Stomach (tissue), 9 donors: Measurements from ENCODE around the gene TMC5. TPM values are rescaled to one million over a fixed set of nuclear protein-coding genes. Genes with fewer than 3 reads are reported as not detected.
A peak's percentile ranks its signal among the peaks of the same experiment; 100 is the strongest.

ENCODE experiments used
- DNase-seq, 2 donors: peaks; one replicate each; pipeline versions ENCODE4 v3.0.0 to v3.0.0-alpha.2; 2013 to 2019
- H3K27ac ChIP-seq, 5 donors: fragments of 200-600 bp in 4 of 5; sonication (generic) in 4 of 5; one replicate each; pipeline ENCODE4 v1.5.1; 2013 to 2019; ENCODE audit warnings: mild to moderate bottlenecking in 1 of 5, moderate library complexity in 1 of 5
- H3K27me3 ChIP-seq, 3 donors: fragments of 200-600 bp; sonication (generic); one replicate each; pipeline ENCODE4 v1.5.1; 2017 to 2019; ENCODE audit warnings: mixed run types in 1 of 3
- H3K36me3 ChIP-seq, 4 donors: fragments of 200-600 bp; sonication (generic); 1 replicate in 3 of 4; 2 replicates in 1 of 4; pipeline ENCODE4 v1.5.1; 2016 to 2019
- H3K4me1 ChIP-seq, 4 donors: fragments of 200-600 bp; sonication (generic); one replicate each; pipeline ENCODE4 v1.5.1; 2016 to 2019
- H3K4me3 ChIP-seq, 4 donors: fragments of 200-600 bp; sonication (generic) in 3 of 4; one replicate each; pipeline ENCODE4 v1.5.1; 2016 to 2019; ENCODE audit warnings: mild to moderate bottlenecking in 1 of 4
- H3K9me3 ChIP-seq, 4 donors: fragments of 200-600 bp; sonication (generic); one replicate each; pipeline ENCODE4 v1.5.1; 2016 to 2019
- CTCF ChIP-seq, 7 experiments: fragments of 450-650 bp in 4 of 7; fragments of 200-600 bp in 3 of 7; sonication (generic) in 3 of 7; IDR thresholded peaks; one replicate each; pipeline ENCODE4 v1.5.1; 2016 to 2019; ENCODE audit warnings: antibody characterized with exemption in 7 of 7, control low read depth in 2 of 7, mild to moderate bottlenecking in 1 of 7
- EP300 ChIP-seq: sonication (generic); formaldehyde crosslinking; IDR thresholded peaks from one replicate; pipeline ENCODE4 v1.6.1; 2017; ENCODE audit warnings: antibody characterized with exemption
- POLR2A ChIP-seq, 4 donors: fragments of 450-650 bp; IDR thresholded peaks; one replicate each; pipeline ENCODE4 v1.6.1; 2016; ENCODE audit warnings: antibody characterized with exemption in 4 of 4, control low read depth in 2 of 4, mild to moderate bottlenecking in 1 of 4, moderate library complexity in 1 of 4
- POLR2AphosphoS5 ChIP-seq, 3 donors: sonication (generic); formaldehyde crosslinking; IDR thresholded peaks; one replicate each; pipeline ENCODE4 v1.6.1; 2016; ENCODE audit warnings: antibody characterized with exemption in 3 of 3
- WGBS, 5 donors: extraction: QIAGEN DNeasy Blood & Tissue Kit in 3 of 5; methylation state at CpG; one replicate each; pipeline versions ENCODE4 v1.1.5 to v1.1.7; 2013 to 2018; 5-methylcytosine and 5-hydroxymethylcytosine counted together
- intact Hi-C: fragments of 100-400 bp; cut with DNase I; formaldehyde crosslinking; loops from one replicate; pipeline ENCODE4 v1.15.1; 2023; ENCODE audit warnings: low total_unique reads
- polyA plus RNA-seq, 3 donors: library from polyadenylated mRNA; stranded (reverse); fragments of 200-250 nt; gene quantifications; one replicate each; pipeline ENCODE4 v1.2.3, GENCODE V29; 2013
- total RNA-seq, 5 donors: library from RNA; depleted of rRNA; stranded (reverse); fragments of >200 nt; gene quantifications; one replicate each; pipeline versions ENCODE4 v1.1.0 to v1.2.3, GENCODE V29; 2014 to 2016
- donor health status: healthy with polysubstance abuse.
- donor health status: Bipolar disorder and iron deficiency.
- donor health status: healthy.

Gene TMC5
- total and polyA plus RNA-seq, 8 donors, result 7.2 to 92.7 (median 28.2) TPM

- peak overlapping the region in 1 of 5 donors; percentile 68 for H3K27ac ChIP-seq
Measured at GRCh38 chr16:19512297-19512696, 94.6 kb downstream of the TMC5 start.

GRCh38 chr16:19513377-19514053, 95.8 kb downstream of the TMC5 start:
- intact Hi-C loops, result no loop called here
- 33 to 50% (median 49%) methylated on average over 4 of the region's 4 CpGs for WGBS, 5 donors
- H3K36me3 ChIP-seq, result peaks cover 16 to 74% (median 57%) of the 10 kb centered on the region in 4 donors
- no peaks in the 10 kb centered on the region for H3K9me3 ChIP-seq
- DNase-seq, result peak in 1 of 2 donors; percentile 40
- peak overlapping the region in 4 of 5 donors; percentile 23 to 68 (median 42) for H3K27ac ChIP-seq
- peaks cover 0 to 55% (median 39%) of the 10 kb centered on the region in 4 donors for H3K4me1 ChIP-seq
- peak overlapping the region in 1 of 4 donors; percentile 8 for H3K4me3 ChIP-seq
- H3K27me3 ChIP-seq, result no peaks in the 10 kb centered on the region
- TF ChIP-seq POLR2AphosphoS5 (IDR thresholded peaks at IDR 0.05), result peak in 2 of 3 donors; percentile 47 to 77
- TF ChIP-seq CTCF (IDR thresholded peaks at IDR 0.05), result no peak

More at GRCh38 chr16:19512297-19512696, 94.6 kb downstream of the TMC5 start:
- Histone ChIP-seq H3K4me1 (peaks cover 0 to 45% (median 29%) of the 10 kb centered on the region in 4 donors), H3K4me3 (no peak overlapping the region), H3K27me3 (no peaks in the 10 kb centered on the region), H3K9me3 (no peaks in the 10 kb centered on the region), H3K36me3 (peaks cover 23 to 84% (median 69%) of the 10 kb centered on the region in 4 donors)
- intact Hi-C loops, result no loop called here
- no peak for TF ChIP-seq POLR2A (IDR thresholded peaks at IDR 0.05)
- TF ChIP-seq CTCF (IDR thresholded peaks at IDR 0.05), result no peak
- TF ChIP-seq EP300, result no peak
- no peak for TF ChIP-seq POLR2AphosphoS5 (IDR thresholded peaks at IDR 0.05)
- DNase-seq, result no peak

- H3K4me1 ChIP-seq, result peaks cover 15 to 77% (median 60%) of the 10 kb centered on the region in 4 donors
- no peak for DNase-seq
- H3K27ac ChIP-seq, result no peak overlapping the region
- peaks cover 4 to 52% (median 35%) of the 10 kb centered on the region in 4 donors for H3K36me3 ChIP-seq
- TF ChIP-seq POLR2AphosphoS5 (IDR thresholded peaks at IDR 0.05) (peak in 1 of 3 donors; percentile 2), CTCF (IDR thresholded peaks at IDR 0.05) (no peak)
- H3K9me3 ChIP-seq, result no peaks in the 10 kb centered on the region
- 55 to 76% (median 66%) methylated on average over 2 of the region's 2 CpGs for WGBS, 5 donors
- H3K27me3 ChIP-seq, result no peaks in the 10 kb centered on the region
- H3K4me3 ChIP-seq, result no peak overlapping the region
- intact Hi-C loops, result no loop called here
Measured at GRCh38 chr16:19515757-19516156, 98.1 kb downstream of the TMC5 start.

GRCh38 chr16:19517424-19518089, 99.9 kb downstream of the TMC5 start:
- DNase-seq, result no peak
- TF ChIP-seq EP300 (no peak), CTCF (IDR thresholded peaks at IDR 0.05) (no peak), POLR2A (IDR thresholded peaks at IDR 0.05) (no peak), POLR2AphosphoS5 (IDR thresholded peaks at IDR 0.05) (no peak)
- no peak overlapping the region for H3K4me3 ChIP-seq
- peaks cover 21 to 89% (median 70%) of the 10 kb centered on the region in 4 donors for H3K4me1 ChIP-seq
- H3K27me3 ChIP-seq, result no peaks in the 10 kb centered on the region
- H3K27ac ChIP-seq, result no peak overlapping the region
- intact Hi-C loops, result no loop called here
- no peaks in the 10 kb centered on the region for H3K9me3 ChIP-seq
- WGBS, 5 donors, result 59 to 75% (median 67%) methylated on average over 8 of the region's 8 CpGs
- peaks cover 4 to 41% (median 29%) of the 10 kb centered on the region in 4 donors for H3K36me3 ChIP-seq
